ENCODE measurements around the gene ERN2.
"Not testable (repeated sequence)": the region's sequence is repeated elsewhere in the genome, so short reads cannot be mapped to it uniquely, and the experiment has no call there.

The ERN2 gene

DNA sequence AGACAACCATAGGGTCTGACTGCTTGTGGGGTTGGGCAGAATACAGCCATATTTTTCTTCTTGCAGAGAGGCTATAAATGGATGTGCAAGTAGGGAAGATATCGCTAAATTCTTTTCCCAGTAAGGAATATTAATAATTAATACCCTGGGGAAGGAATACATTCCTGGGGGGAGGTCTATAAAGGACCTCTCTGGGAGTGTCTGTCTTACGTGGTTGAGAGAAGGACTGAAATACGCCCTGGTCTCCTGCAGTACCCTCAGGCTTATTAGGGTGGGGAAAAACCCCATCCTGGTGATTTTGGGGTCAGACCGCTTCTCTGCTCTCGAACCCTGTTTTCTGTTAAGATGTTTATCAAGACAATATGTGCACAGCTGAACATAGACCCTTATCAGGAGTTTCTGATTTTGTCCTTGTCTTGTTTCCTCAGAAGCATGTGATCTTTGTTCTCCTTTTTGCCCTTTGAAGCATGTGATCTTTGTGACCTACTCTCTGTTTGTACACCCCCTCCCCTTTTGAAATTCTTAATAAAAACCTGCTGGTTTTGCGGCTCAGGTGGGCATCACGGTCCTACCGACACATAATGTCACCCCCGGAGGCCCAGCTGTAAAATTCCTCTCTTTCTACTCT, 9.7 kb upstream of the ERN2 start:
- DNase-seq (ENCODE audit: low read depth in 2 of 2): not testable (repeated sequence)

DNA sequence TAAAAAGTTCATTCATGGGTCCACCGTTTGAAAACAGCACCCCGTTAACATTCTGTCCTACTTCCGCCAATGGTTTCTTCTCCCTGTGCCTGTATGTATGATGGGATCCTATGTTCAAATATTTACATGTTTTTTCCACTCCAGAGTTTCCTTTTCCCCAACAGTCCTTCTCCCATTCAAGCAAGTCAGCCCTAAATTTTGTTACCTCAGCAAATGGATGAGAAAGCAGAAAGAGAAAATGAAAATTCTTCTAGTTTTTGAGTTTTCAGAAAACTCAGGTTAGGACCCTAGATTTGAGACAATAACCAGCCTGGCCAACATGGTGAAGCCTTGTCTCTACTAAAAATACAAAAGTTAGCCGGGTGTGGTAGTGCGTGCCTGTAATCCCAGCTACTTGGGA, 3.5 kb upstream of the ERN2 start:
- no peak for DNase-seq (ENCODE audit: low read depth in 2 of 2)

DNA sequence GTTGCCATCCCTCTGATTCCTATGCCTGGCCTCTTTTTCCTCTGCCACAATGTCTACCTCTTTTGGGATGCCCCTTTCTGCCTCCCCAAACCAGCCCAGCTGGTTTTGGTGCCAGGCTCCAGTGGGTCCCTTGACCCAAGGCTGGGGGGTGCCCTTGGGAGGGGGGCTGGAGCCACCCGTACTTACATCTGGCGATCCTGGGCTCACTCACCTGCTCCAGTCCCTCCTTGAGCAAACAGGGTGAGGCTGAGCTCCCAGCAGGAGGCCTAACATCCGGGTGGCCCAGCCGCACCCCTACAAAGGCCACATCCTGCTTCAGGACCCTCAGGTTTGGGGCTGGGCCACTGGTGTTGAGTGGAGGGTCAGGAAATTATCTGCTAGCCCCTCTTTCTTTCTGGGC, 1.2 kb downstream of the ERN2 start:
- no peak for DNase-seq (ENCODE audit: low read depth in 2 of 2)

GRCh38 chr16:23710504-23710903, 2.5 kb downstream of the ERN2 start:
- no peak for DNase-seq (ENCODE audit: low read depth in 2 of 2)

GRCh38 chr16:23710008-23710407, 3.0 kb downstream of the ERN2 start:
- DNase-seq (ENCODE audit: low read depth in 2 of 2): no peak

GRCh38 chr16:23709536-23709935, 3.5 kb downstream of the ERN2 start:
- no peak for DNase-seq (ENCODE audit: low read depth in 2 of 2)

GRCh38 chr16:23706439-23706838, 6.6 kb downstream of the ERN2 start:
- no peak for DNase-seq (ENCODE audit: low read depth in 2 of 2)

GRCh38 chr16:23705517-23705902, 7.5 kb downstream of the ERN2 start:
- DNase-seq (ENCODE audit: low read depth in 2 of 2): no peak

DNA sequence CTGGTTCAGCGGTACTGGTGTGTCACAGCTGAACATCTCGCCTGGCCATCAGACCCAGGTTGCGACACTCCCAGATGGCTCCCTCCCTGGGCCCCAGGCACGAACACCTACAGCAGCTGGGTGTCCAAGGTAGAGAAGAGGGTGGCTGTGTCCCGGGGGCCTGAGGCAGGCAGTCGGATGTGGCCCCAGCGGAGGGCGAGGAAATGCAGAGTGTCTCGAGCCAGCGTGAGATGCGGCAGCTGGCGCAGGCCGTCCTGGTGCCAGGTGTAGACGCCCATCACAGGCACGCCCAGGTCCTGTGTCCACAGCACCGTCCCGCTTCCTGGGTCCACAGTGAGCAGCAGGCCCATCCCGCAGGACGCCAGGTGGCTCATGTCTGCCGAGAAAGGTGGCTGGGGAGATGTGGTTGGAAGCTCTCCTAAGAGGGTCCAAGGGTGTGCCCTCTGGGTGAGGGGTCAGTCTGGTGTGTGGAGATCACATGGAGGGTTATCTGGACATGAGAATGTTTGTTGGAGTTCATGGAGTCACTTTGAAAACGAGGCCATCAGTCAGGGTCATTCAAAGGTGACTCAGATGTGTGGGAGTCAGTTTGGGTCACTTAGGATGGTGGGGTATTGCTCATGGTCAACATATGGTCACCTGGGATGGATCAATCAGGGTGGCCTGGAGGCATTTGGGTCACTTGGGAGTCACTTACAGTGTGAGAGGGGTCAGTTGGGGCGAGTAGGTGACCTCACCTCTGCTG, 8.1 kb downstream of the ERN2 start:
- no peak for DNase-seq (ENCODE audit: low read depth in 2 of 2)

- DNase-seq (ENCODE audit: low read depth in 2 of 2): no peak
Observed at GRCh38 chr16:23702951-23703350, 10.1 kb downstream of the ERN2 start.

DNA sequence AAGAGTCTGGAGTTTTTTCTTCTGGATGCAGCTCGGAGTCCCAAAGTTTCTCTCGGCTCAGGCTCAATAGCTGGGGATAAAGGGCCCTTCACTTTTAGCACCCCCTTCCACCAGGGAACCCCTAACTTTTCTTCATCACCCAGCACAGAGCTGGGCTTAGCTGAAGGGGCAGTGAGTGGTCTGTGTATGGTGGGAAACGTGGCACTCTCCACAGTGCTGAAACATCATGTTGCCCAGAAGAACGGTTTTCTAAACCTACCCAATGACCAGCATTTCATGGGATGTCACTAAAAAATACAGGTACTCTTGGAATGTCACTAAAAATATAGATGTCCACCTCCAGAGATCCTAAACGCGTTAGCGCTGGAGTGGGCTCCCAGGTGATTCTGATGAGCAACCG, 12.0 kb downstream of the ERN2 start:
- no peak for DNase-seq (ENCODE audit: low read depth in 2 of 2)

DNA sequence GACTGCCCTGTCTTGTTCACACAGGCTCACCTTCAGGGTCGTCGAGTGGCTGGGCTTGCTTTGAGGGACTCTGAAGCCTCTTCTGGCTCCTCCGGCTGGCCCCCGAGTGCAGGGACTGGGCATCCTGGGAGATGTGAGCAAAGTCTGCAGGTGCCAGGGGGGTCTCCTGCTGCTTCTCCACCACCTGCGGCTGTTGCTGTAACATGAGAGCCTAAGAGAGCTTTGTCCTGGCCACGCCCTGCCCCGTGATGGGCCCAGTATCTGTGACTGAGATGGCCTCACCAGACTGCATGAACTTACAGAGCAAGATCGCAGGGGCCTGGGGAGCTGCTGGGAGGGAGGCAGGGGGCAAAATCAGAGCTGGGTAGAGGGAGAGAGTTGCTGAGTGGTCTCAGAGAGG, 12.5 kb downstream of the ERN2 start:
- no peak for DNase-seq (ENCODE audit: low read depth in 2 of 2)

DNA sequence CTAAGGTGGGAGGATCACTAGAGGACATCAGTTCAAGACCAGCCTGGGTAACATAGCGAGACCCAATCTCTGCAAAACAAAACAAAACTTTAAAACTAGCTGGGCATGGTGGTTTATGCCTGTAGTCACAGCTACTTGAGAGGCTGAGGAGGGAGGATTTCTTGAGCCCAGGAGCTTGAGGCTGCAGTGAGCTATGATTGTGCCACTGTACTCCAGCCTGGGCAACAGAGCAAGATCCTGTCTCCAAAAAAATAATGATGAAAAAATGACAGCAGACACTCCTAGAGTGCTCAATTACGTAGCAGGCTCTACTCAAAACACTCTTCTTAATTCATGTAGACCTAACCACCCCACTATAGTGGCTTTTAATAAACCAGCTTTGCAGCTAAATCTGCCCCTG, 12.9 kb downstream of the ERN2 start:
- no peak for DNase-seq (ENCODE audit: low read depth in 2 of 2)

DNA sequence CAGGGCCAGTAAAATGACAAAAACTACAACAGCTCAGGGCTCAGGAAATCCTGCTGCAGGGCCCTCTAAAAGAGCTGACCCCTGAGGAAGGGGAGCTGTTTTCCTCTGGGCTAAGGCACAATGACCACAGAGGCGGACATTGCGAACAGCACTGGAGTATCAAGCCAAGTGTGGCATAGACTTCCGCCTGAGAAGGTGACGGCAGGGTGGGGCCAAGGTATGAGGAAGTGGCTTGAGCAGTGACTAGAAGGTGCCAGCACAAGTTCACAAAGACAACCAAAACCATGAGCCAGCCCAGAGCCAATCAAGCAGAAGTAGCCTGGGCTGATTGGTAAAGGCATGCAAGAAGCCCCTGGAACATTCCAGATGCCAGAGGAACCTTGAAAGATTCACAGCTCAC, 13.9 kb downstream of the ERN2 start:
- no peak for DNase-seq (ENCODE audit: low read depth in 2 of 2)

GRCh38 chr16:23695756-23696155, 17.3 kb downstream of the ERN2 start:
- DNase-seq (ENCODE audit: low read depth in 2 of 2): no peak

DNA sequence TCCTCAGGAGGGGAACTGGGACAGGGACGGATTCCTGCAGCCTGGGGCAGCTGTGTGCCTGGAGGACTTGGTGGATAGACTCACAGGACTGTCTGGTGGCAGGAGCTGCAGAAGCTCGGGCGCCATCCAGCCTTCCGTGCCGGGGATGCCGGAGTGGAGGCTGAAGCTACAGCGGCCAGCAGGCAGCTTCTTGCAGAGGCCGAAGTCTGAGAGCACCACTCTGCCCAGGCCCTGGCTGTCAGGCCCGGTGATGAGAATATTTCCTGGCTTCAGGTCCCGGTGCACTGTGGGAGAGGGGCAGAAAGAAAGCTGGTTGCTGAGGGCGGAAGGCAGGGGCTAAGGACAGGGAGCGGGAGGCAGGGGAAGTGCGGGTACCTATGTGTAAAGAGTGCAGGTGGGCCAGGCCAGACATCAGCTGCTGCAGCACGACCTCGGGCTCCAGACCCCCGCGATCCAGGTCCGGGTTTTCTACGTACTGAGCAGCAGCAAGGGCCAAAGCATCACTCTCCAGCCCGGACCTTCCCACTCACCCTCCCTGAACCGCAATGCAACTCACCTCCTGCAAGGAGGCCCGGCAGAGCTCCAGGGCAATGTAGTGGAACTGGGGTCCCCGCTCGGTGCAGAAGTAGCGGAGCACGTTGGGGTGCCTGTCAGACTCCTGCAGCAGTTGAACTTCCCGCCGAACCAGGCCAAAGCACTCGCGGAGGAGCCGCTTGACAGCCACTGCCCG, 18.2 kb downstream of the ERN2 start:
- no peak for DNase-seq (ENCODE audit: low read depth in 2 of 2)

- no peak for DNase-seq (ENCODE audit: low read depth in 2 of 2)
Observed at GRCh38 chr16:23694265-23694643, 18.8 kb downstream of the ERN2 start.

DNA sequence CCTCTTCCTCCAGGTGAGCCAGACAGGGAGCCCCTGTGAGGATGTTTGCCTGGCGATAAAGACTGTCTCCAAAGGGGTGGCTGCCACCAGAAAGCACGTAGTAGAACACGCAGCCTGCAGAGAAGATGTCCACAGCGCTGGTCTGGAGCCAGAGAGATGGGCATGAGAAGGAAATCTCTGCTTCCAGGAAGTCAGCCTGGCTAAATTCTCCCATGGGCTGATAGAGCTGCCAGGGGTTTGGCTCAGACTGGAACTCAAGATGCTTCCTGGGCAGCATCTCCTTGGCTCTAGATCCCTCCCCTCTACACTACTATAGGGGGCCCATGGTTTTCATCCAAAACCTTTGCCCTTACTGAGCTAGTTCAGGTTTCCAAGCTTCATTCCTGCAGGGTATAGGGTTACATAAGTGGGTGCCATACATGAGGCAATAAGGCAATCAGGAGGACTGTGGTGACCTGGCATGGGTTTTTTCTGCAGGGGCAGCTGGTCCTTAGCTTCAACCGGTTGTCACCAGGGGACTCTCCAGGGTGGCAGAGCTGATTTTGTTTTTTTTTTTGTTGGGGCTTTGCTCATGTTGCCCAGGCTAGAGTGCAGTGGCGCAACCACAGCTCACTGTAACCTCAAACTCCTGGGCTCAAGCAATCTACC, 20.7 kb downstream of the ERN2 start:
- DNase-seq (ENCODE audit: low read depth in 2 of 2): no peak

GRCh38 chr16:23691483-23692189, 21.4 kb downstream of the ERN2 start:
- no peak for DNase-seq (ENCODE audit: low read depth in 2 of 2)

GRCh38 chr16:23690771-23691482, 22.1 kb downstream of the ERN2 start:
- no peak for DNase-seq (ENCODE audit: low read depth in 2 of 2)

DNA sequence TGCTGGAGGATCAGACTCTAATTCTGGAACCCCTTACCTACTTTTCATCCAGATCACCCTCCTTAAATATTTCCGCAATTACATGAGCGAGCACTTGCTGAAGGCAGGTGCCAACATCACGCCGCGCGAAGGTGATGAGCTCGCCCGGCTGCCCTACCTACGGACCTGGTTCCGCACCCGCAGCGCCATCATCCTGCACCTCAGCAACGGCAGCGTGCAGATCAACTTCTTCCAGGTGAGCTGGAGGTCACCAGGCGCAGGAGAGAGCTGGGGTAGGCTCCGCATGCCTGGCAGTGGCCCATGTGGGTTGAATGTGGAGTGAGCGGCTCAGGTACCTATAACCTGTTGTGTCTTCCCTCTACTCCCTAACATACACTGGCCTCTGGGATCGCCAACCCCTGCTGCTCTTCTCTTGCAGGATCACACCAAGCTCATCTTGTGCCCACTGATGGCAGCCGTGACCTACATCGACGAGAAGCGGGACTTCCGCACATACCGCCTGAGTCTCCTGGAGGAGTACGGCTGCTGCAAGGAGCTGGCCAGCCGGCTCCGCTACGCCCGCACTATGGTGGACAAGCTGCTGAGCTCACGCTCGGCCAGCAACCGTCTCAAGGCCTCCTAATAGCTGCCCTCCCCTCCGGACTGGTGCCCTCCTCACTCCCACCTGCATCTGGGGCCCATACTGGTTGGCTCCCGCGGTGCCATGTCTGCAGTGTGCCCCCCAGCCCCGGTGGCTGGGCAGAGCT, 23.4 kb downstream of the ERN2 start:
- no peak for DNase-seq (ENCODE audit: low read depth in 2 of 2)

All from stimulated activated CD8-positive, alpha-beta memory T cell treated with anti-CD3 and anti-CD28 coated beads, Interleukin-7, amount 100 ng/mL, for 4 hours (primary cell).